Kidney (tissue), 14 donors: ENCODE data around the gene VPS9D1. TPM values are rescaled to one million over a fixed set of nuclear protein-coding genes. Genes with fewer than 3 reads are reported as not detected.

Source experiments
- DNase-seq, 5 donors: peaks; one replicate each; pipeline ENCODE4 v3.0.0-alpha.2; 2013 to 2020
- FAIRE-seq: peaks from 2 replicates; lab custom pipeline; 2012; peaks lifted over from hg19 to GRCh38; lab: Jason Lieb, UNC
- H3K27ac ChIP-seq, 2 donors: one replicate each; pipeline ENCODE4 v1.7.0; 2013; ENCODE audit warnings: low read depth in 2 of 2, low read length in 2 of 2, inconsistent platforms in 1 of 2
- H3K27me3 ChIP-seq: one replicate; pipeline ENCODE4 v1.7.1; 2013; ENCODE audit warnings: low read length, inconsistent platforms; ENCODE audit not compliant: control insufficient read depth, insufficient read depth
- H3K36me3 ChIP-seq, 3 donors: one replicate each; pipeline versions ENCODE4 v1.7.0 to v1.7.1; 2013; ENCODE audit warnings: low read length in 3 of 3, control low read depth in 1 of 3, inconsistent platforms in 1 of 3; ENCODE audit not compliant: insufficient read depth in 3 of 3, control insufficient read depth in 2 of 3
- H3K4me1 ChIP-seq, 3 donors: one replicate each; pipeline versions ENCODE4 v1.7.0 to v1.7.1; 2013; ENCODE audit warnings: low read length in 3 of 3, inconsistent platforms in 1 of 3, low read depth in 1 of 3; ENCODE audit not compliant: control insufficient read depth in 2 of 3, insufficient read depth in 2 of 3
- H3K4me3 ChIP-seq, 3 donors: one replicate each; pipeline versions ENCODE4 v1.7.0 to v1.8.1; 2013; ENCODE audit warnings: low read length in 3 of 3, control low read depth in 1 of 3, inconsistent platforms in 1 of 3
- H3K9ac ChIP-seq, 3 donors: one replicate each; pipeline versions ENCODE4 v1.7.0 to v1.7.1; 2013; ENCODE audit warnings: low read length in 3 of 3, control low read depth in 1 of 3, inconsistent platforms in 1 of 3
- H3K9me3 ChIP-seq, 3 donors: one replicate each; pipeline versions ENCODE4 v1.7.0 to v1.7.1; 2013; ENCODE audit warnings: low read length in 3 of 3, control low read depth in 1 of 3, inconsistent platforms in 1 of 3; ENCODE audit not compliant: control insufficient read depth in 2 of 3, insufficient read depth in 1 of 3
- CTCF ChIP-seq: IDR thresholded peaks from 3 replicates; pipeline ENCODE4 v1.5.1; 2012; ENCODE audit warnings: mild to moderate bottlenecking, moderate library complexity, borderline replicate concordance; ENCODE audit not compliant: insufficient read depth; ENCODE audit errors: extremely low read depth
- intact Hi-C: fragments of 100-400 bp; cut with DNase I; formaldehyde crosslinking; loops from one replicate; pipeline ENCODE4 v1.11.1; 2022
- polyA plus RNA-seq: library from polyadenylated mRNA; stranded (reverse); fragments of 350-450 nt; fragmentation: Illumina TruSeq; extraction: RNeasy Lipid Tissue Mini Kit (QIAGEN cat#74804); gene quantifications from one replicate; pipeline ENCODE4 v1.2.3, GENCODE V29; 2014; ENCODE audit warnings: low read depth, low replicate concordance; ENCODE audit not compliant: insufficient read depth
- total RNA-seq: library from RNA; stranded (reverse); fragmentation: NEBNext Ultra II Directional; extraction: Animal tissue kit (Norgen Biotek cat#: 25700); gene quantifications from one replicate; pipeline ENCODE4 v1.2.1, GENCODE V29; 2021
- donor health status: control.
- donor health status: control.
- donor health status: control.
- donor health status: control.
- donor health status: control.
- donor health status: DM: yes; HTN: yes; CAD: no.
- donor health status: Normal renal cell carcinoma (clear cell type).

The VPS9D1 gene
- total and polyA plus RNA-seq, 2 donors from 2014 or later: 18.3 to 24.4 TPM

- TF ChIP-seq CTCF: no peak
- no peaks in the 10 kb centered on the region for H3K9me3 ChIP-seq
- H3K36me3 ChIP-seq: no peaks in the 10 kb centered on the region
- H3K4me1 ChIP-seq: no peaks in the 10 kb centered on the region
- peak overlapping the region in 2 of 3 donors; percentile 46 to 50 for H3K4me3 ChIP-seq
- intact Hi-C loops: no loop called here
- H3K9ac ChIP-seq: peak overlapping the region in 1 of 3 donors; percentile 34
- H3K27ac ChIP-seq: peak overlapping the region; percentile 41 to 77
- H3K27me3 ChIP-seq: no peaks in the 10 kb centered on the region
- FAIRE-seq (no peak), DNase-seq (no peak)
These were observed 44.1 kb upstream of the VPS9D1 start for GRCh38 chr16:89764711-89765201.

- Histone ChIP-seq H3K4me1 (no peaks in the 10 kb centered on the region), H3K4me3 (peak overlapping the region in 2 of 3 donors; percentile 42 to 53), H3K9ac (no peak overlapping the region), H3K27ac (no peak overlapping the region), H3K36me3 (no peaks in the 10 kb centered on the region), H3K9me3 (no peaks in the 10 kb centered on the region), H3K27me3 (no peaks in the 10 kb centered on the region)
- intact Hi-C loops: no loop called here
- FAIRE-seq (no peak), DNase-seq (no peak)
- TF ChIP-seq CTCF: no peak
These were observed 40.7 kb upstream of the VPS9D1 start for GRCh38 chr16:89761304-89761922.

GRCh38 chr16:89759746-89760340 is 39.1 kb upstream of the VPS9D1 start:
- intact Hi-C loops: no loop called here
- no peak for TF ChIP-seq CTCF
- Histone ChIP-seq H3K9me3 (no peaks in the 10 kb centered on the region), H3K36me3 (no peaks in the 10 kb centered on the region), H3K27ac (no peak overlapping the region), H3K4me1 (no peaks in the 10 kb centered on the region), H3K4me3 (no peak overlapping the region), H3K9ac (no peak overlapping the region), H3K27me3 (no peaks in the 10 kb centered on the region)
- no peak for DNase-seq
- FAIRE-seq: no peak
